Neural progenitor cell (in vitro differentiated cells): ENCODE data around the gene AKAP8L. TPM values are rescaled to one million over a fixed set of nuclear protein-coding genes. Genes with fewer than 3 reads are reported as not detected.

Source experiments
- DNase-seq: peaks from one replicate; pipeline ENCODE4 v3.0.0-alpha.2; 2016; ENCODE audit warnings: low spot score
- H2AFZ ChIP-seq: fragments of 200-600 bp; sonication (generic); replicated peaks from 2 replicates; pipeline ENCODE4 v1.6.1; 2016; ENCODE audit warnings: antibody characterized with exemption
- H3F3A ChIP-seq: fragments of 200-600 bp; sonication (generic); 2 replicates; pipeline ENCODE4 v1.6.1; 2016; ENCODE audit warnings: antibody characterized with exemption, low read depth
- H3K27ac ChIP-seq: fragments of 200-600 bp; sonication (generic); 2 replicates; pipeline ENCODE4 v1.5.1; 2016; ENCODE audit warnings: mild to moderate bottlenecking
- H3K27me3 ChIP-seq: fragments of 200-600 bp; sonication (generic); 2 replicates; pipeline ENCODE4 v1.6.1; 2016; ENCODE audit warnings: mild to moderate bottlenecking, moderate library complexity
- H3K36me3 ChIP-seq: fragments of 200-600 bp; sonication (generic); 2 replicates; pipeline ENCODE4 v1.5.1; 2016
- H3K4me1 ChIP-seq: fragments of 200-600 bp; sonication (generic); 2 replicates; pipeline ENCODE4 v1.6.1; 2016; ENCODE audit warnings: mixed run types
- H3K4me2 ChIP-seq: fragments of 200-600 bp; sonication (generic); 2 replicates; pipeline ENCODE4 v1.6.1; 2016
- H3K4me3 ChIP-seq: fragments of 200-600 bp; sonication (generic); 2 replicates; pipeline ENCODE4 v1.5.1; 2016
- H3K79me2 ChIP-seq: fragments of 200-600 bp; sonication (generic); 2 replicates; pipeline ENCODE4 v1.6.1; 2016; ENCODE audit warnings: low read depth
- H3K9ac ChIP-seq: fragments of 200-600 bp; sonication (generic); 2 replicates; pipeline ENCODE4 v1.6.1; 2016
- H3K9me3 ChIP-seq: fragments of 200-600 bp; sonication (generic); 2 replicates; pipeline ENCODE4 v1.5.1; 2016; ENCODE audit warnings: low read depth
- H4K20me1 ChIP-seq: fragments of 200-600 bp; sonication (generic); 2 replicates; pipeline ENCODE4 v1.6.1; 2016; ENCODE audit warnings: low read depth
- H3K27ac Mint-ChIP-seq: 3 replicates; pipeline ENCODE4 v1.8.0; 2021; ENCODE audit warnings: mixed read lengths
- H3K27me3 Mint-ChIP-seq: 2 replicates; pipeline ENCODE4 v1.8.0; 2022; ENCODE audit warnings: low read depth, mild to moderate bottlenecking, inconsistent platforms, moderate library complexity, mixed read lengths; ENCODE audit not compliant: insufficient read depth
- H3K36me3 Mint-ChIP-seq: 3 replicates; pipeline ENCODE4 v1.8.0; 2021; ENCODE audit warnings: mixed read lengths
- H3K4me1 Mint-ChIP-seq: 3 replicates; pipeline ENCODE4 v1.8.0; 2021; ENCODE audit warnings: mixed read lengths
- H3K4me3 Mint-ChIP-seq: 3 replicates; pipeline ENCODE4 v1.8.0; 2021; ENCODE audit warnings: mild to moderate bottlenecking, moderate library complexity, mixed read lengths
- H3K9me3 Mint-ChIP-seq: 3 replicates; pipeline ENCODE4 v1.8.0; 2020; ENCODE audit warnings: mixed read lengths
- EZH2 ChIP-seq: fragments of 200-600 bp; sonication (generic); IDR thresholded peaks from 2 replicates; pipeline ENCODE4 v1.6.1; 2017; ENCODE audit warnings: antibody characterized with exemption, mild to moderate bottlenecking, moderate library complexity
- EZH2phosphoT487 ChIP-seq: fragments of 200-600 bp; sonication (generic); IDR thresholded peaks from 2 replicates; pipeline ENCODE4 v1.6.1; 2017; ENCODE audit warnings: antibody characterized with exemption
- total RNA-seq: library from RNA; depleted of rRNA; stranded (reverse); fragments of >200 nt; gene quantifications from 2 replicates; pipeline ENCODE4 v1.2.3, GENCODE V29; 2015; ENCODE audit warnings: low replicate concordance
- TF ChIP-seq, protein P1 (sequence below): fragments of 200-600 bp; sonication (generic); IDR thresholded peaks from 2 replicates; pipeline ENCODE4 v1.5.1; 2017; ENCODE audit warnings: antibody characterized with exemption, mild to moderate bottlenecking

AKAP8L gene
- total RNA-seq, 1 donor from 2014 or later = 131 TPM

DNA sequence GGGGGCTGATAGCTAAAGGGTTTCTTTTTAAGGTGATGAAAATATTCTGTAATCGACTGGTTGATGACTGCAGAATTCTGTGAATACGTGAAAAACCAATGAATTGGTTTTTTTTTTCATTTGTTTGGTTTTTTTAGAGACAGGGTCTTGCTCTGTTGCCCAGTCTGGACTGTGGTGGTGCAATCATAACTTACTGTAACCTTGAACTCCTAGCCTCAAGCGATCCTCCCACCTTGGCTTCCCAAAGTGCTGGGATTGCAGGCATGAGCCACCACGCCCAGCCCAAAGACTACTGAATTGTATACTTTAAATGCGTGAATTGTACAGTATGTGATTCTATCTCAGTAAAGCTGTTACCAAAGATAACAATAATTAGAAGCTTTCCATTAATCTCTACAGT is 24.4 kb downstream of the AKAP8L start:
- no peaks in the 10 kb centered on the region for H3K9me3 ChIP-seq
- H3K9me3 Mint-ChIP-seq = no peaks in the 10 kb centered on the region
- TF ChIP-seq EZH2phosphoT487 (no peak), EZH2 (no peak)
- TF ChIP-seq, protein P1, sequence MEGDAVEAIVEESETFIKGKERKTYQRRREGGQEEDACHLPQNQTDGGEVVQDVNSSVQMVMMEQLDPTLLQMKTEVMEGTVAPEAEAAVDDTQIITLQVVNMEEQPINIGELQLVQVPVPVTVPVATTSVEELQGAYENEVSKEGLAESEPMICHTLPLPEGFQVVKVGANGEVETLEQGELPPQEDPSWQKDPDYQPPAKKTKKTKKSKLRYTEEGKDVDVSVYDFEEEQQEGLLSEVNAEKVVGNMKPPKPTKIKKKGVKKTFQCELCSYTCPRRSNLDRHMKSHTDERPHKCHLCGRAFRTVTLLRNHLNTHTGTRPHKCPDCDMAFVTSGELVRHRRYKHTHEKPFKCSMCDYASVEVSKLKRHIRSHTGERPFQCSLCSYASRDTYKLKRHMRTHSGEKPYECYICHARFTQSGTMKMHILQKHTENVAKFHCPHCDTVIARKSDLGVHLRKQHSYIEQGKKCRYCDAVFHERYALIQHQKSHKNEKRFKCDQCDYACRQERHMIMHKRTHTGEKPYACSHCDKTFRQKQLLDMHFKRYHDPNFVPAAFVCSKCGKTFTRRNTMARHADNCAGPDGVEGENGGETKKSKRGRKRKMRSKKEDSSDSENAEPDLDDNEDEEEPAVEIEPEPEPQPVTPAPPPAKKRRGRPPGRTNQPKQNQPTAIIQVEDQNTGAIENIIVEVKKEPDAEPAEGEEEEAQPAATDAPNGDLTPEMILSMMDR = no peak

DNA sequence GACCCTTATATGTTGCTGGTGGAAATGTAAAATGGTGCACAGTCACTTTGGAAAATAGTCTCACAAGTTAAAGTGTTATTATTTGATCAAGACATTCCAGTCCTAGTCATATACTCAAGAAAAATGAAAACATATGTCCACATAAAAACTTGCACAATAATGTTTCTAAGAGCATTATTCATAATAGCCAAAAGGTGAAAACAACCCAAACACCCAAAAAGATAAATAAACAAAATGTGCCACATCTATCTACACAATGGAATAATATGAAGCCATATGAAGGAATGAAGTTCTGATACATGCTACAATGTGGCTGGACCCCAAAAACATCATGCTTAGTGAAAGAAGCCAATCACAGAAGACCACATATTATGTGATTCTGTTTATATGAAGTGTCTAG is 24.8 kb downstream of the AKAP8L start:
- no peaks in the 10 kb centered on the region for H3K4me1 Mint-ChIP-seq
- H3K27ac Mint-ChIP-seq = no peak overlapping the region
- Histone ChIP-seq H3K4me3 (no peak overlapping the region), H3F3A (peaks cover 8% of the 10 kb centered on the region), H3K36me3 (peaks cover 8% of the 10 kb centered on the region), H3K79me2 (peaks cover 72% of the 10 kb centered on the region), H3K9ac (no peak overlapping the region), H2AFZ (no peak overlapping the region), H3K27ac (no peak overlapping the region), H4K20me1 (peaks cover 27% of the 10 kb centered on the region), H3K9me3 (no peaks in the 10 kb centered on the region), H3K27me3 (no peaks in the 10 kb centered on the region), H3K4me2 (no peak overlapping the region), H3K4me1 (no peaks in the 10 kb centered on the region)
- TF ChIP-seq, protein P1 = no peak
- TF ChIP-seq EZH2phosphoT487 = no peak
- no peak for TF ChIP-seq EZH2
- no peak overlapping the region for H3K4me3 Mint-ChIP-seq
- H3K36me3 Mint-ChIP-seq = peaks cover 51% of the 10 kb centered on the region
- DNase-seq = no peak
- no peaks in the 10 kb centered on the region for H3K9me3 Mint-ChIP-seq
- peaks cover 6% of the 10 kb centered on the region for H3K27me3 Mint-ChIP-seq

More for the DNA sequence above, 24.4 kb downstream of the AKAP8L start:
- Mint-ChIP-seq H3K4me1 (no peaks in the 10 kb centered on the region), H3K4me3 (no peak overlapping the region), H3K27ac (no peak overlapping the region), H3K36me3 (peaks cover 48% of the 10 kb centered on the region), H3K27me3 (peaks cover 6% of the 10 kb centered on the region)
- Histone ChIP-seq H3K79me2 (peaks cover 67% of the 10 kb centered on the region), H2AFZ (no peak overlapping the region), H3K4me1 (no peaks in the 10 kb centered on the region), H3F3A (peaks cover 8% of the 10 kb centered on the region), H3K4me3 (no peak overlapping the region), H3K27ac (no peak overlapping the region), H3K9ac (no peak overlapping the region), H3K27me3 (no peaks in the 10 kb centered on the region), H3K4me2 (no peak overlapping the region), H3K36me3 (peaks cover 8% of the 10 kb centered on the region), H4K20me1 (peaks cover 29% of the 10 kb centered on the region)
- no peak for DNase-seq

DNA sequence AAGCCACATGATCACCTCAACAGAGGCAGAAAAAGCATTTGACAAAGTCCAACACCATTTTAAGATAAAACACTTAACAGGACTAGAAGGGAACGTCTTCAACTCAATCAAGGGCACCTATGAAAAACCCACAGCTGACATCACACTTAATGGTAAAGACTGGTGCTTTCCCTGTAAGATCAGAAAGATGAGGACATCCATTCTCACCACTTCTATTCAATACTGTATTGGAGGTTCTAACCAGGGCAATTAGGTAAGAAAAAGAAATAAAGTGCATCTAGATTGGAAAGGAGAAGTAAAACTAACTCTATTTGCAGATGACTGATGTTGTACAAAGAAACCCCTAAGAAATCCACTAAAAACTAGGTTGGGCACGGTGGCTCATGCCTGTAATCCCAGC is 28.0 kb downstream of the AKAP8L start:
- H3K4me3 ChIP-seq = no peak overlapping the region
- Mint-ChIP-seq H3K36me3 (peaks cover 34% of the 10 kb centered on the region), H3K4me1 (no peaks in the 10 kb centered on the region), H3K27me3 (peaks cover 2% of the 10 kb centered on the region), H3K9me3 (no peaks in the 10 kb centered on the region), H3K4me3 (no peak overlapping the region), H3K27ac (no peak overlapping the region)
- peaks cover 83% of the 10 kb centered on the region for H3K79me2 ChIP-seq
- no peak for TF ChIP-seq EZH2
- TF ChIP-seq, protein P1 = no peak
- no peak for TF ChIP-seq EZH2phosphoT487
- H3K27me3 ChIP-seq = no peaks in the 10 kb centered on the region
- no peak overlapping the region for H3K4me2 ChIP-seq
- no peaks in the 10 kb centered on the region for H3K4me1 ChIP-seq
- H3K36me3 ChIP-seq = peaks cover 8% of the 10 kb centered on the region
- no peak overlapping the region for H2AFZ ChIP-seq
- no peak overlapping the region for H3K27ac ChIP-seq
- no peaks in the 10 kb centered on the region for H3K9me3 ChIP-seq
- peaks cover 13% of the 10 kb centered on the region for H4K20me1 ChIP-seq
- no peak for DNase-seq
- peaks cover 8% of the 10 kb centered on the region for H3F3A ChIP-seq
- H3K9ac ChIP-seq = no peak overlapping the region
